ENCODE data around the gene STIMATE. TPM values are rescaled to one million over a fixed set of nuclear protein-coding genes. Genes with fewer than 3 reads are reported as not detected.

STIMATE gene
- total RNA-seq, 3 donors from 2014 or later (not counting 1 experiment from before 2014, with no cell fraction given), result 24.6 to 35.0 (median 33.1) TPM

- H3K9me3 Mint-ChIP-seq, result no peaks in the 10 kb centered on the region
- H3K4me3 Mint-ChIP-seq, result no peak overlapping the region
These were observed 61.4 kb downstream of the STIMATE start for GRCh38 chr3:52835766-52836470.

GRCh38 chr3:52834871-52835501, 62.4 kb downstream of the STIMATE start, which contains the start of gene MUSTN1:
MUSTN1 (minus strand) TSS chr3:52835019; CDS start chr3:52834948, 71 bp downstream.
- Mint-ChIP-seq H3K36me3 (no peaks in the 10 kb centered on the region), H3K27ac (no peak within 1 kb of the TSS), H3K27me3 (ENCODE audit: low read depth in 2 of 2) (no peaks in the 10 kb centered on the region), H3K9me3 (no peaks in the 10 kb centered on the region), H3K4me1 (peaks cover 37 to 57% of the 10 kb centered on the region in 2 donors), H3K4me3 (no peak within 1 kb of the TSS)
- DNase-seq, result no peak
- WGBS (ENCODE audit: insufficient coverage), result 97% methylated on average over 11 of the region's 11 CpGs
- no peak for TF ChIP-seq CTCF (IDR thresholded peaks at IDR 0.05)
- H3K27me3 ChIP-seq (ENCODE audit: control insufficient read depth, insufficient read depth, low read length), result no peaks in the 10 kb centered on the region
- H3K9me3 ChIP-seq (ENCODE audit: control insufficient read depth, insufficient read depth, low read length), result no peaks in the 10 kb centered on the region
- H3K4me3 ChIP-seq (ENCODE audit: low read length), result no peak within 1 kb of the TSS
- peaks cover 6% of the 10 kb centered on the region for H3K36me3 ChIP-seq (ENCODE audit: control insufficient read depth, insufficient read depth, low read length)
- intact Hi-C loops (cut with micrococcal nuclease), result no loop called here
- H3K4me1 ChIP-seq (ENCODE audit: control insufficient read depth, insufficient read depth, low read length), result peaks cover 43% of the 10 kb centered on the region
- H3K27ac ChIP-seq (ENCODE audit: low read length), result no peak within 1 kb of the TSS
- no peak for ATAC-seq

More at GRCh38 chr3:52835766-52836470, 61.4 kb downstream of the STIMATE start:
- no peaks in the 10 kb centered on the region for H3K36me3 Mint-ChIP-seq
- no peaks in the 10 kb centered on the region for H3K27me3 Mint-ChIP-seq (ENCODE audit: low read depth in 2 of 2)
- no peak for TF ChIP-seq CTCF (IDR thresholded peaks at IDR 0.05)
- DNase-seq, result no peak
- H3K27ac ChIP-seq (ENCODE audit: low read length), result peak overlapping the region; percentile 1
- 79% methylated on average over 6 of the region's 8 CpGs for WGBS (ENCODE audit: insufficient coverage)
- H3K36me3 ChIP-seq (ENCODE audit: control insufficient read depth, insufficient read depth, low read length), result peaks cover 6% of the 10 kb centered on the region
- peaks cover 53% of the 10 kb centered on the region for H3K4me1 ChIP-seq (ENCODE audit: control insufficient read depth, insufficient read depth, low read length)
- H3K4me3 ChIP-seq (ENCODE audit: low read length), result no peak overlapping the region
- intact Hi-C loops (cut with micrococcal nuclease), result no loop called here
- H3K27ac Mint-ChIP-seq, result peak overlapping the region; percentile 72 to 74
- no peaks in the 10 kb centered on the region for H3K9me3 ChIP-seq (ENCODE audit: control insufficient read depth, insufficient read depth, low read length)
- peaks cover 42 to 66% of the 10 kb centered on the region in 2 donors for H3K4me1 Mint-ChIP-seq
- no peaks in the 10 kb centered on the region for H3K27me3 ChIP-seq (ENCODE audit: control insufficient read depth, insufficient read depth, low read length)
- no peak for ATAC-seq

GRCh38 chr3:52833202-52833601, 64.1 kb downstream of the STIMATE start:
- no peaks in the 10 kb centered on the region for H3K27me3 Mint-ChIP-seq (ENCODE audit: low read depth in 2 of 2)
- no peaks in the 10 kb centered on the region for H3K9me3 Mint-ChIP-seq
- no peaks in the 10 kb centered on the region for H3K36me3 Mint-ChIP-seq
- no peaks in the 10 kb centered on the region for H3K9me3 ChIP-seq (ENCODE audit: control insufficient read depth, insufficient read depth, low read length)
- H3K4me1 Mint-ChIP-seq, result peaks cover 19 to 39% of the 10 kb centered on the region in 2 donors
- intact Hi-C loops (cut with micrococcal nuclease), result no loop called here
- no peak overlapping the region for H3K27ac Mint-ChIP-seq
- H3K4me3 Mint-ChIP-seq, result no peak overlapping the region
- no peak for TF ChIP-seq CTCF (IDR thresholded peaks at IDR 0.05)
- H3K27me3 ChIP-seq (ENCODE audit: control insufficient read depth, insufficient read depth, low read length), result no peaks in the 10 kb centered on the region
- H3K4me1 ChIP-seq (ENCODE audit: control insufficient read depth, insufficient read depth, low read length), result peaks cover 26% of the 10 kb centered on the region
- H3K27ac ChIP-seq (ENCODE audit: low read length), result no peak overlapping the region
- H3K4me3 ChIP-seq (ENCODE audit: low read length), result no peak overlapping the region
- 99% methylated on average over 14 of the region's 14 CpGs for WGBS (ENCODE audit: insufficient coverage)
- ATAC-seq, result no peak
- DNase-seq, result no peak
- peaks cover 6% of the 10 kb centered on the region for H3K36me3 ChIP-seq (ENCODE audit: control insufficient read depth, insufficient read depth, low read length)

All from natural killer cell (primary cell).